GM08714 (cell line): ENCODE results near the gene PAX8.

Source experiments
- H3K4me3 ChIP-seq: fragments of 200-500 bp; sonication (Bioruptor generic); 2 replicates; pipeline ENCODE4 v1.5.1; 2014; ENCODE audit warnings: mild to moderate bottlenecking, low read length, inconsistent platforms
- ZNF274 ChIP-seq: IDR thresholded peaks from 2 replicates; pipeline ENCODE4 v1.6.1; 2012; ENCODE audit warnings: mild to moderate bottlenecking, low read depth, low read length

PAX8 gene

DNA sequence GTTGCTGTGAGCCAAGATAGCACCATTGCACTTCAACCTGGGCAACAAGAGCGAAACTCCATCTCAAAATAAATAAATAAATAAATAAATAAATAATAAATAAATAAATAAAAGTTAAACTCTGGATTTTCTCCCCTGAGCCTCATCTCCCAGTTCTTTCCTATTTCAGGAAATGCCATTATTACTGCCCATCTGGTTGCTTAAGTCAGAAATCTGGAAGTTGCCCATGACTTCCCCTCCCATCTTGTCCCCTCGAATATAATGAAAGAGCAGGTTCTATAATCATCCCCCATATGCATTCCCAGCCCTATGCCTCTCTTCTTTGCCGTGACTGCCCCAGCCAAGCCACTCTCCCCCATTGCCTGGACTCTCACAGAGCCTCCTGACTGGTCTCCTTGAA, 109.1 kb downstream of the PAX8 start:
- no peak for TF ChIP-seq ZNF274
- no peak overlapping the region for H3K4me3 ChIP-seq

DNA sequence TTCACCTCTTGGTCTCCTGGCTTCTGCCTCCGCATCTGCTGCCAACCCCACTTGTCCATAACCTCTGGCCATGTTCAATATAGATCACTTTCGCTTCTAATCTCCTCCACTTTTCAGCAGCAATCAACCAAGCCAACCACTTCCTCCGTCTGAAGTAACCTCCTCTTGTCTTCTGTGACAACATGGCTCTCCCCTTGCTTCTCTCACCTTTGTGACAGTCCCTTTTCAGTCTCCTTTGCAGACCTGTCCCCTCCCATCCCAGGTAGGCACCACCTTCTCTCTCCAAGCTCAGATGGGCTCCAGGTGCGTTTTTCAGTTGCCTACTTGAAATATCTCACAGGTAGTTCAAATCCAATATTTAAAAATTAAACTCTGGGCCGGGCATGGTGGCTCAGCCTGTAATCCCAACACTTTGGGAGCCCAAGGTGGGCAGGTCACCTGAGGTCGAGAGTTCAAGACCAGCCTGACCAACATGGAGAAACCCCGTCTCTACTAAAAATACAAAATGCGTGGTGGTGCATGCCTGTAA, 109.7 kb downstream of the PAX8 start:
- H3K4me3 ChIP-seq, result no peak overlapping the region
- no peak for TF ChIP-seq ZNF274

DNA sequence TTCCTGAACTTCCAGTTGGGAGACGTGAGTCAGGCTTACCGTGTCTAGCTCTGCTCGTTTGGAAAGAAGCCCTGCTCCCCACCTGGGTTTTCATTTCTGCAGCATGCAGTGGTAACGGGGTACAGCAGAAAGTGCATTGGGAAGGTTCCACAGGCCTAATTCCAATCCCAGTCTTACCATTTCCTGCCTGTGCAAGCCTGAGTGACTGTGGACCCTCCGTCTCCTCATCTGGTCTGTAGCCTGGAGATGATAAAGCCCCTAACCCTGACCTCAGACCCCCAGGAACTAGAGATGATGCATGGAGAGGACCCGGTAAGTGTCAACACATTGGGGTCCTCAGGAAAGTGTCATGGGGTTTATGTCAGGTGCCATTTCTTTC, 110.8 kb downstream of the PAX8 start:
- no peak for TF ChIP-seq ZNF274
- no peak overlapping the region for H3K4me3 ChIP-seq

DNA sequence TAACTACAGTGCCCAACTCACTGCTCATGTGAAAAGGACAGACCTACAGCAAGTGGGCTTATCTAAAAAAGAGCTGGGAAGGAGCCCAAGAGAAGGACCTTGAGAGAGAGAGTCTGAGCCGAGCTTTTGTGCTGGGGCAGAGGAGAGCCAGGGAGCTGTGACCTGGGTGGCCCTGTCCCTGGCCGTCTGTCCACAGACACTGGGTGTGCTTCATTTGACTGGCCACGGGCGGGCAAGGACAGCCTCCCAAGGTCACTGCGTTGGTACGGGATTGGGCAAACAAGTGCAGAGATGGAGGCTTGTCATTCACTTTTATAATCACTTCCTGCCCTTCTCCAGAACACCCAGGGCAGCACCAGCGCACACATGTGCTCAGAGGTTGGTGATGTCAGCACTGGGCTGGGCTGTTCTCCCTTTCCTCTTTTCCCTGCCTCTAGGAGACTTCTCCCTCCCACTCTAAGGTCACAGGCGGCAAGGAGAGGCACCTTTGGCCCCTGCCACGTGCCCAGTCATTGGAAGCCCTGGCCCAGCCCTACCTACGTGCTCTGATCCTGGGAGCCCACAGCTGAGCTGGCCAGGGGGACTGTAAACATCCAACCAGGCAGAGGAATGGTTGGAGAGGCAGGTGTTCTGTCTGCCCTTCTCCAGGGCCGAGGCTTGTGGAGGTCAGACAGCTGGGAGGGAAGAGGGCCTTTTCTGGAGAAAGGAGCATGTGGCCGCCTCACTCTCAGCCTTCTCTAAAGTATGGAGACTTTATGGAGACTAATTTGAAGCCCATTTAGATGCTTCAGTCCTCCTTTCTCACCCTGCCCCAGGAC, 111.4 kb downstream of the PAX8 start:
- H3K4me3 ChIP-seq, result no peak overlapping the region
- no peak for TF ChIP-seq ZNF274

DNA sequence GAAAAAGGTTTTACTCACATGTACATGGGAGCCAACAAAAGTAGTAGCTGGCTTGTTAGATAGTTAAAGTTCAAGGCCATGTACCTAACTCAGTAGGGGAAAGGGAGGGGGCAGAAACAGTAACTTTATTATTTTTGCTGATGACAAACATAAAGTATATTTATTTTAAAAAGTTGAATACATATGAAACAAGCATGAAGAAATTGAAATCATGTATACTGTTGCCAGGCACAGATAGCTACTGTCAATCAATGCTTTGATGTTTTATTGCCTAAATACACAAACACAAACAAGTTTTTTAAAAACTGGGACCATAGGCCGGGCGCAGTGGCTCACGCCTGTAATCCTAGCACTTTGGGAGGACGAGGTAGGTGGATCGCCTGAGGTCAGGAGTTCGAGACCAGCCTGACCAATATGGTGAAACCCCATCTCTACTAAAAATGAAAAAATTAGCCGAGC, 112.5 kb downstream of the PAX8 start:
- no peak for TF ChIP-seq ZNF274
- H3K4me3 ChIP-seq, result no peak overlapping the region
